ENCODE results near the gene CEP250.

- TF ChIP-seq, protein P1, sequence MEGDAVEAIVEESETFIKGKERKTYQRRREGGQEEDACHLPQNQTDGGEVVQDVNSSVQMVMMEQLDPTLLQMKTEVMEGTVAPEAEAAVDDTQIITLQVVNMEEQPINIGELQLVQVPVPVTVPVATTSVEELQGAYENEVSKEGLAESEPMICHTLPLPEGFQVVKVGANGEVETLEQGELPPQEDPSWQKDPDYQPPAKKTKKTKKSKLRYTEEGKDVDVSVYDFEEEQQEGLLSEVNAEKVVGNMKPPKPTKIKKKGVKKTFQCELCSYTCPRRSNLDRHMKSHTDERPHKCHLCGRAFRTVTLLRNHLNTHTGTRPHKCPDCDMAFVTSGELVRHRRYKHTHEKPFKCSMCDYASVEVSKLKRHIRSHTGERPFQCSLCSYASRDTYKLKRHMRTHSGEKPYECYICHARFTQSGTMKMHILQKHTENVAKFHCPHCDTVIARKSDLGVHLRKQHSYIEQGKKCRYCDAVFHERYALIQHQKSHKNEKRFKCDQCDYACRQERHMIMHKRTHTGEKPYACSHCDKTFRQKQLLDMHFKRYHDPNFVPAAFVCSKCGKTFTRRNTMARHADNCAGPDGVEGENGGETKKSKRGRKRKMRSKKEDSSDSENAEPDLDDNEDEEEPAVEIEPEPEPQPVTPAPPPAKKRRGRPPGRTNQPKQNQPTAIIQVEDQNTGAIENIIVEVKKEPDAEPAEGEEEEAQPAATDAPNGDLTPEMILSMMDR (conservative IDR thresholded peaks at IDR 0.05; ENCODE audit: low read length) = no peak
- no peak for TF ChIP-seq EZH2phosphoT487 (IDR thresholded peaks at IDR 0.05; ENCODE audit: borderline replicate concordance)
Observed at GRCh38 chr20:35560541-35560940, 105.1 kb downstream of the CEP250 start.

Measured in Loucy (cell line).